EH (cell line): Measurements from ENCODE around the gene HOOK2.

Source experiments
- DNase-seq: peaks from one replicate; pipeline ENCODE4 v3.0.0-alpha.2; 2015; ENCODE audit warnings: low read depth

HOOK2 gene

DNA sequence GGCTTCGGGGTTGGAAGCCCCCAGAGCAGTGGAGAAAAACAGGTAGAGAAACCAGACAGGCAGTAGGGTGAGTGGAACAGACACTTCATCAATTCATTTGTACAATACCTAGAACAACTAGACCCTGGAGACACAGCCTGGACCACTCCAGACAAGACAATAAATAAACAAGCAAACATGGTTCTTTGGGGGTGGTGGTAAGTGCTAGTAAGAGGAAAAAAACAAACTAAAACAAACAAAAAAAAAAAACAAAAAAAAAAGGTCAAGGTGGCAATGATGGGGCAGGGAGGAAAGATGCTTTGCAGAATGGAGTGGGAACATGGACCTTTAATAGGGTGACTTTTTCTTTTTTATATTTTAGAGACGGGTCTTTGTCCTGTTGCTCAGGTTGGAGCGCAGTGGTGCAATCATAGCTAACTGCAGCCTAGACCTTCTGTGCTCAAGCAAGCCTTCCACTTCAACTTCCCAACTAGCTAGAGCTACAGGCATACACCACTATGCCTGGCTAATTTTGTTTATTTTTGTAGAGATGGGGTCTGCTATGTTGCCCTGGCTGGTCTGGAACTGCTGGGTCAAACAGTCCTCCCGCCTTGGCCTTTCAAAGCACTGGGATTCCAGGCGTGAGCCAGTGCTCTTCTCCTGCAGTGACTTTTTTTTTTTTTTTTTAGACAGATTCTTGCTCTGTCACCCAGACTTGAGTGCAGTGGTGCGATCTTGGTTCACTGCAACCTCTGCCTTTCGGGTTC, 19.0 kb upstream of the HOOK2 start:
- no peak for DNase-seq

DNA sequence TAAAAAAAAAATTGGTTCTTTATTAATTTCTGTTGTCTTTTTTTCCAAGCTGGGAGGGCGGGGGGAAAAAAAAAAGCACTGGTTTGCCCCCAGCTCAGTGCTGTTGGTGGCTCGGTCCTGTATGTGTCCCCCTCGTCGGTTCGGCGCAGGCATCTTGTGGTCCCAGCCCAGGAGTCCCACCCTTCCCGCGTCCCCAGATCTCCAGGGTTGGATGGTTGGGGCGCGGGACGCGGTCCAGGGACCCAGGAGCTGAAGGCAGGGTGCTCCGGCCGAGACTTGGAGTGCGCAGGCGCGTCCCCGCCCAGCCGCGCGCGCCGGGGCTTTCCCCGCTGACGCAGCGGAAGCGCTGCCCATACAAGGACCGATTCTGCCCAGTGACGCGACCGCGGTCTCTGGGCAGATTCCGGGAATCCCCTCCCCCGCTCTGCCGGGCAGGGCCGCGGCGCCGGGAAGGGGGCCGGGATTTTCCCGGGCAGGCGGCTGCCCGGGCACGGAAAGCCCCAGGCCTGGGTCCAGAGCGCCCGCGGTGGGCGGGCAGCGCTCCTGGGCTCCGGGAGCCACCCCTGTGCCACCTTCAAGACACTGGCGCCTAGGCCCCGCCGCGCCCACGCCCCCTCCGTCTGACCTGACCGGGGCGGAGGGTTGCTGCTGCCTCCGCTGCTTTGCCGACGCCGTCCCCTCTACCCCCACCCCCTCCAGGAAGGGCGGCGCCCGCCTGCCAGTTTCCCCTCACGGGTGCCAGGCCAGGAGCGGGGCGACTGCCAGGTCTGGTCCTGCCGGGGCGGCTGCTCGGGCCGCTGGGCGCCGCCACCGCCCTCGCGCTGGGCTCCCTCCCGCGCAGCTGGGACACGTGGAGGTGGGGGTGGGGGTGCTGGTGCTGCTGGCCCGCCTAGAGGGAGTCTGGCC, 18.2 kb upstream of the HOOK2 start:
- peak; percentile 94 for DNase-seq

DNA sequence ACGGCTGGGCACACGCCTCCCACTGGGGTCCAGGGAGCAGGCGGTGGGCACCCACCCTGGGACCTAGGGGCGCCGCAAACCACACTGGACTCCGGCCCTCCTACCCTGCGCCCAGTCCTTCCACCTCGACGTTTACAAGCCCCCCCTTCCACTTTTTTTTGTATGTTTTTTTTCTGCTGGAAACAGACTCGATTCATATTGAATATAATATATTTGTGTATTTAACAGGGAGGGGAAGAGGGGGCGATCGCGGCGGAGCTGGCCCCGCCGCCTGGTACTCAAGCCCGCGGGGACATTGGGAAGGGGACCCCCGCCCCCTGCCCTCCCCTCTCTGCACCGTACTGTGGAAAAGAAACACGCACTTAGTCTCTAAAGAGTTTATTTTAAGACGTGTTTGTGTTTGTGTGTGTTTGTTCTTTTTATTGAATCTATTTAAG, 17.5 kb upstream of the HOOK2 start:
- DNase-seq, result no peak

DNA sequence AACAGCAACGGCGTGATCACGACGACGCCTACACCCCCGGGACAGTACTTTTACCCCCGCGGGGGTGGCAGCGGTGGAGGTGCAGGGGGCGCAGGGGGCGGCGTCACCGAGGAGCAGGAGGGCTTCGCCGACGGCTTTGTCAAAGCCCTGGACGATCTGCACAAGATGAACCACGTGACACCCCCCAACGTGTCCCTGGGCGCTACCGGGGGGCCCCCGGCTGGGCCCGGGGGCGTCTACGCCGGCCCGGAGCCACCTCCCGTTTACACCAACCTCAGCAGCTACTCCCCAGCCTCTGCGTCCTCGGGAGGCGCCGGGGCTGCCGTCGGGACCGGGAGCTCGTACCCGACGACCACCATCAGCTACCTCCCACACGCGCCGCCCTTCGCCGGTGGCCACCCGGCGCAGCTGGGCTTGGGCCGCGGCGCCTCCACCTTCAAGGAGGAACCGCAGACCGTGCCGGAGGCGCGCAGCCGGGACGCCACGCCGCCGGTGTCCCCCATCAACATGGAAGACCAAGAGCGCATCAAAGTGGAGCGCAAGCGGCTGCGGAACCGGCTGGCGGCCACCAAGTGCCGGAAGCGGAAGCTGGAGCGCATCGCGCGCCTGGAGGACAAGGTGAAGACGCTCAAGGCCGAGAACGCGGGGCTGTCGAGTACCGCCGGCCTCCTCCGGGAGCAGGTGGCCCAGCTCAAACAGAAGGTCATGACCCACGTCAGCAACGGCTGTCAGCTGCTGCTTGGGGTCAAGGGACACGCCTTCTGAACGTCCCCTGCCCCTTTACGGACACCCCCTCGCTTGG, 16.9 kb upstream of the HOOK2 start:
- peak; percentile 67 for DNase-seq

DNA sequence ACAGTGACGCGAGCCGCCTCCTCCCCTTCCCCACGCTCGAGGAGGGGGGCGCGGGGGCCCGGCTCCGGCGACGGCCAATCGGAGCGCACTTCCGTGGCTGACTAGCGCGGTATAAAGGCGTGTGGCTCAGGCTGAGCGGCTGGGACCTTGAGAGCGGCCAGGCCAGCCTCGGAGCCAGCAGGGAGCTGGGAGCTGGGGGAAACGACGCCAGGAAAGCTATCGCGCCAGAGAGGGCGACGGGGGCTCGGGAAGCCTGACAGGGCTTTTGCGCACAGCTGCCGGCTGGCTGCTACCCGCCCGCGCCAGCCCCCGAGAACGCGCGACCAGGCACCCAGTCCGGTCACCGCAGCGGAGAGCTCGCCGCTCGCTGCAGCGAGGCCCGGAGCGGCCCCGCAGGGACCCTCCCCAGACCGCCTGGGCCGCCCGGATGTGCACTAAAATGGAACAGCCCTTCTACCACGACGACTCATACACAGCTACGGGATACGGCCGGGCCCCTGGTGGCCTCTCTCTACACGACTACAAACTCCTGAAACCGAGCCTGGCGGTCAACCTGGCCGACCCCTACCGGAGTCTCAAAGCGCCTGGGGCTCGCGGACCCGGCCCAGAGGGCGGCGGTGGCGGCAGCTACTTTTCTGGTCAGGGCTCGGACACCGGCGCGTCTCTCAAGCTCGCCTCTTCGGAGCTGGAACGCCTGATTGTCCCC, 16.1 kb upstream of the HOOK2 start, which contains the start of gene JUNB:
TSS of gene JUNB (plus strand) at position 142 of the 706 bp plus-strand sequence. CDS start at position 428, 286 bp downstream.
- DNase-seq, result peak; percentile 97

DNA sequence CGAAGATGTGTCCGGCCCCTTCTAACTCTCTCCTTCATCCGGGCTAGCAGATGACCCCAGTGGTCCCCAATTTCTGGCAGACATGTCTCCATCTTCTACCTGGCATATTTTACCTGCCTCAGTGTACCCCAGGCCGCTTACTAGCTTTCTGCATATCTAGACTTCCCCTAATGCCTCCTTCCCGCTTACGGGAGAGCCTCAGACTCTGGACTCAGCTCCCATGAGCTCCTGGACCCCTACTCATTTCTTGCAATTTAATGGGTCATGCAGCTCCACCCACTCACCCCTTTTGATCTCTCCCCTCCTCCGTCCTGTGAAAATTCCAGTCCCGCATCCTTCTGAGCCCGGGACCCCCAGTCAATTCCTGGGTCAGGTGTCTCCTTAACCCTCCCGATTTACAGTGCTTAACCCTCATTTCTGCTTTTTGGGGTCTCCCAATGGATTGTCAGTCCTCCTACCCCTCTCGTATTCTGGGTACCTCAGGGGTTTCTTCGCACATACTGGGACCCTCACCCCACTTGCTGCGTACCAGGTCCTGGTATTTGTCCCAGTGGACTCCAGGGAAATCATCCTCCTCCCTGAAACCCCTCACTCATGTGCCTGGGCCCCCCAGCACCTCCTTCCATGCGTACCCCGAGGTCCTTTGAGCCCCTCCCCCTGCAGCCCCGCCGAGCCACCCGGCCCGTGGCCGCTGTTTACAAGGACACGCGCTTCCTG, 15.4 kb upstream of the HOOK2 start:
- DNase-seq, result no peak

DNA sequence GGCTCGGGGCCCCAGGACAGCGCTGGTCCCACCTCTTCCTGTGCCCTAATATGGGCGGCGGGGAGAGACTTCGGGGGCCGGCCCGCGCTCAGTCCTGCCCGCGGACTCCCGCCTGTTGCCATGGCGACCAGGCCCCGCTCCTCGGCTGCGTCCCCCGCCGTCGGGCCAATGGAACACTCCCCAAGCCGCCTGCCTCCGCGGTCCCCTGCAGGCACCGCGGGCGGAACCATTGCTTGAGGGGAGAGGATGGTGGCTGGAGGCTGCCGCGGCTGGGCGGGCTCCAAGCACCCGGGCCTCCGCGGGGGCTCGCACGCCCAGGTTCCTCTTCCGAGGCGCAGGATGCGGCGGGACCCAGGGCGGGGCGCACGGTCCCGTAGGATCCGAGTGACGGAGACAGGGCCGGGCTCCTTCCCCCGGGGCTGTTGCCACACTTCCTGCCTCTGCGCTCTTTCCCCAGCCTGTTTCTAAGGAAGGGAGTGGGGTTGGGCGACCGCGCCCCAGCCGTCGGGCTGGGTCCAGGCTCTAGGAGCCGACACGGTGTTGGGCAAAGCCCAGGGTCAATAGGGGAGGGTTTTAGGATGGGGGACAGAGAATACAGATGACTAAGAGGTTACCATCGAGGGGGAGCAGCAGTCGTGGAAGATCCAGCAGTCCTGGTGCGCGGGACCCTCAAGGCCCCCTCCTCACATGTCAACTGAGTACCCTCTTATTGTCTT, 14.7 kb upstream of the HOOK2 start:
- DNase-seq, result peak; percentile 97

DNA sequence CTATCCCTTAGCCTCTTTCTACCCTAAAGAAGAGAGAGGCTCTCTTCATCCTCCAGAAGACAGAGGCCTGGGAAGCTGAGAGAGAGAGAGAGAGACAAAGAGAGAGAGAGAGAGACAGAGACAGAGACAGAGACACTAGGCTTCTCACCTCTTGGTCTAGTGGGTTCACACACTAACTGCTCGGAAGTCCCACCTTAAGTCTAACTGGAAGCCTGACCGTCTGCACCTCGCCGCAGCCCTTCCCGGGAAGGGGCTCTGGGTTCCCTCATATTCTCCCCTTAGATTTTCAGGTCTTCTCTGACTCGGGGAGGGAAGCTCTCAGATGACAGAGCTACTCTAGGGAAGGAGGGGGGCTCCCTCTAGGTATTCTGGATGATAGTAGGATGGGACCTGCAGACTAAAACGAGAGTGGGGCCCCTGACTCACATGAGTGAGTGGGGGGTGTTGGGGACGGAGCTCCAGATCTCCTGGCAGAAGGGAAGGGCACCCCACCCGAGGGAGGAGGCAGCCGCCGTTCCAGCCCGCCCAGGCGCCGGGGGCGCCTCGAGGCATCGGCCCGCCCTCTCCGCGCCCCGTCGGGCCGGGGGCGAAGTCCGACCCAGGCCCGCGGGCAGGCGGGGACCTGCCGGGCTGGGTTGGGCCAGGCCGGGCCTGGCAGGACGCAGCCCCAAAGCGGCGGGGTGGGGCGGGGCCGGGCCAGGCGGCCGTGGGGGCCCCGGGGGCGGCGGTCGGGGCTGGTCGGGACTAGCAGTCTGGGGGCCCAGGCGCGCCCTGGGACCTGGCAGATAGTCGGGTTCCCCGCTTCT, 13.9 kb upstream of the HOOK2 start:
- no peak for DNase-seq

DNA sequence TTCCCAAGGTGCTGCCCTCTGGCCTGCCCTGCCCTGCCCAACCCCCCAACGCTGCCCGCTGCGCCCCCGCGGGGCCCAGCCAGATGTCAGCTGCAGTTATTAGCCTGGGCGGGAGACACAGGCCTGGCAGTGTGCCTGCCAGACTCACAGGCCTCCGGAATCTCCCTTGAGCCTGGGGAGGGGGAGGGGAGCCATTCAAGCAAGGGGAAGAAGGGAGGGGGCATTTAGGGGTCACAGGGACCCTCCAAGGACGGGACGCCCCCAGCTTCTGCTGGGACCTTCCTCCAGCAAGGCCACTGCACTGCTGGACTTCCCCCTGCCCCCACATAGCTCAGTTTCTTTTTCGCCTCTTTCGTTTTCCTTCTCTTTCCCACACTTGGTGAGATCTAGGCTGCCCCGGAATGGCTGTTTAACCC, 13.3 kb upstream of the HOOK2 start:
- DNase-seq, result peak; percentile 74

DNA sequence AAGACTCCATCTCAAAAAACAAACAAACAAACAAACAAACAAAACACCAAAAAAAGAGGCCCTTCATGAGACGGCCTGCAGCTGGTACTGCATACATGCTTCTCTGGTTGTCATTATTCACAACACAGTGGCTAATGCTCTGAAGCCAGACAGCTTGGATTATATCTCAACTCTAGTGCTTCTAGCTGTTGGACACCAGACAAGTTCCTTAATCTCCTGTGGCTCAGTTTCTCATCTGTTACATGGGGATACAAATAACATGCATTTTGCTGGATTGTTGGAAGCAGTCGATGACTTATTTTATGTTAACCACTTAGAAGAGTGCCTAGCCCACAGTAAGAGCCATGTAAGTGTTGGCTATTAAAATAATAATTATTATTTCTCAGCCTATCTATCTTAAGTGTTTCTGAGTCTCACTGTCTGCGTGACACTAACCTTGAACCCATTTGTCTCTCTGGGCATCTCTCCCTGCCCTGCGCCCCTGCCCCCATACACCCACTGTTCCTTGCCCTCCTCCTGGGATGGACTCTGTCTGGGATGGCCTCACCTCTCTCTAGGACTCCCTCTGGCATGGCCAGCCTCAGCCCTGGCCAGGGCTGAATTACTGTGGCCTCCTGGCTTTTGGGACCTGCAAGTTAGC, 12.8 kb upstream of the HOOK2 start:
- no peak for DNase-seq

DNA sequence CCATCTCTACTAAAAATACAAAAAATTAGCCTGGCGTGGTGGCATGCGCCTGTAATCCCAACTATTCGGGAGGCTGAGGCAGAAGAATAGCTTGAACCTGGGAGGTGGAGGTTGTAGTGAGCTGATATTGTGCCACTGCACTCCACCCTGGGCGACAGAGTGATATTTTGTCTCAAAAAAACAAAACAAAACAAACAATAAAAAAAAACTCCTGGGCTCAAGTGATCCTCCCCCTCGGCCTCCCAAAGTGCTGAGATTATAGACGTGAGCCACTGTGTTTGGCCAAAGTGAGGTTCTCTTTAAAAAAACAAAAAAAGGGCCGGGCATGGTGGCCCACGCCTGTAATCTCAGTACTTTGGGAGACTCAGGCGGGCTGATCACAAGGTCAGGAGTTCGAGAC, 12.1 kb upstream of the HOOK2 start:
- no peak for DNase-seq

DNA sequence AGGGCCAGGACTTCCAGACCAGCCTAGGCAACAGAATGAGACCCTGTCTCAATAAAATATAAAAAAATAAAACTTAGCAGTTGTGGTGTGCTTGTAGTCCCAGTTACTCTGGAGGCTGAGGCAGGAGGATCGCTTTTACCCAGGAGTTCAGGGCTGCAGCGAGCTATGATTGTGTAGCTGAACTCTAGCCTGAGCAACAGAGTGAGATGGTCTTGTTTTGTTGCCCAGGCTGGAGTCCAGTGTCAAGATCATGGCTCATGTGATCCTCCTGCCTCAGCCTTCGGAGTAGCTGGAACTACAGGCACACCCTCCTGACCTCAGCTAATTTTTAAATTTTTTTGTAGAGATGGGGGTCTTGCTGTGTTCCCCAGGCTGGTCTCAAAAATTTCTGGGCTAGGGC, 11.6 kb upstream of the HOOK2 start:
- no peak for DNase-seq

DNA sequence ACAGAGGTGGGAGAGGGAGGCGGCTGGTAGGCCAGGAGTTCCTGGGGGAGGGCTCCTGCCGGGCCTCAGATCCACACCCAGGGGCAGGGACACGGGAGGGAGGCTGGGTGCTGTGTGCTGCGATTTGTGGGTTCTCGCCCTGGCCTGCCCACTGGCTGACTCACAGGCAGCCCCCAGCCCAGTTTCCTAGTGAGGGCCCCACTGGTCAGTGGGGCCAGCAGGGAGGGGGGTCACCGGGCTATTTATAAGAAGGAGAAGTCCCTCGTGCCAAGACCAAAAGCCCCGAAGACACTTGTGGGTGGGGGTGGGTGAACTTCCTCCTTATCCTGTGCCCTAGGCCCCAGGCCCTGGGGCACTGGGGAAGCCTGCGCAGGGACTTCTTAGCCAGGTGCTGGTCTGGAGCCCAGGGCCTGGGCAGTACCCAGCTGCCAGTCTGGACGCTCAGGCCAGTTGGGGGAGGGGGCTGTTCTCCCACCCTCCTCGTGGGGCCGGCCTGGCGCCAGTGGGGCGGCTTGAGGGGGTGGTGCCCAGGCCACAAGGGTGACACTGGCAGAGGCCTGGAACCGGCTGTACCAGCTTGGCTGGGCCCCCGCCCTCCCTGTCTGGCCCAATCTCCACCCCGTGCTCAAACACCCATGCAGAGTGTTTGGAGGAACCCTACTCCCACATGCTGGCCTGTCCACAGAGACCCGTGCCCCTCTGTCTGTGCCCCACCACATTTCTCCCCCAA, 11.0 kb upstream of the HOOK2 start:
- DNase-seq, result no peak

DNA sequence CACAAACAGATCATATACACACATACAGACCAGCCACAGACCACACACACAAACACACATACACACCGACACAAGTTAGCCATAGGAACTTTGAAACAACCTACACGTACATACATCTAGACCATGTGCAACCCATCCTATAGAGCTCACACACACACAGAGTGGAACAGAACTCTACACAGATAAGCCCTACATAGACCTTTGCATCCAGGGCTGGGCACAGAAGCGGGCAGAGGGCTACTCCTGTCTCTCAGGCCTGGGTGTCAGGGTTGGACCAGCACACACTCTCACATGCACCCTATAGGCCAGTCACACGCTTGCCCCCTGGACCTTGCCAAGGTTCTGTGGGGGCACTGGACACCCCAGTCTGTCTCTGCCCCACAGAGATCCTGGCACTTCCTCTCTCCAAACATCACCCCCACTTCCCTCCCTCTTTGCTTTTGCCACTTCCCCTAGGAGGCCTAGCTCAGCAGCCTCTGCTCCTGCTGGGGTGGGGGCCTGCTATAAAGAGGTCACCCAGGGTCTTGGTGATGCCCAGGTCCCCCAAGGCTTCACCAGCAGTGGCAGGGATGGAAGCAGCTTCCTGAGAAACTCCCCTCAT, 10.2 kb upstream of the HOOK2 start:
- no peak for DNase-seq

DNA sequence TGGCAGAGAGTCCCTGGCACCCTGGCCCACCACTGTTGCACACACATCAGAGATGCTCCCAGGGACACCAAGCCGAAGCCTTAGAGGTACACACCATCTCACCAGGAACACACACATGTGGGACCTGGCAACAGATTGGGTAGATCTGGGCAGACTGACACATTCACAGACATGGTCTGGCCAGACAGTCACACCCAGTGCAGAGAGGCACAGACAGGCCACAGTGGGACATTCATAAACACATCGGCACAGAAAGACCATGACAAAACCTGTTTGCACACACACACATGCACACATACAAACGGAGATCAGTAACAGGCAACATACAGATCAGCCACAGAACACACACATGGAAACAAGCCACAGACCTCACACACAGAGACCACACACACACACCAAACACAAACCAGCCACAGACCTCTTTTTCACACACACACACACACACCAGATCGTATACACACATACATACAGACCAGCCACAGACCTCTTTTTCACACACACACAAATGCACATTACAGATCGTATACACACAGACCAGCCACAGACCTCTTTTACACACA, 9.6 kb upstream of the HOOK2 start:
- no peak for DNase-seq

DNA sequence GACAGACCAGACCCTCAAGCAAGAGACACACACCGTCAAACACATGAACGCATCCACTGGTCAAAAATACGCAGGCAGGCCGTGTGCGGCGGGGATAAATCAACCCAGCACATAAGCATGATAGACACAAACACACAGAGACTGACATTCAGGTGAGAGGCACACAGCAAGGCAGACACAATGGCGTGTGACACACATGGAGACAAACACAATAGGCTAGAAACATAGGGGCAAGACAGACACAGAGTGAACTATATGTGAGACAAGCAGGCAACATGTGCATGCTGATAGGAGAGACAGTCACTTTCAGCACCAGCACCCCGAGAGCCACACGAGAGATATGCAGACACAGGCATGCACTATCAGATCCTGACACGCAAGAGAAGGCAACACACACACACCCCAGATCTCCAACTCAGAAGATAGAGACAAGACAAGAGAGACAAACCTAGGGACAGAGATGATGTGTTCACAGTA, 9.1 kb upstream of the HOOK2 start:
- DNase-seq, result peak; percentile 48

DNA sequence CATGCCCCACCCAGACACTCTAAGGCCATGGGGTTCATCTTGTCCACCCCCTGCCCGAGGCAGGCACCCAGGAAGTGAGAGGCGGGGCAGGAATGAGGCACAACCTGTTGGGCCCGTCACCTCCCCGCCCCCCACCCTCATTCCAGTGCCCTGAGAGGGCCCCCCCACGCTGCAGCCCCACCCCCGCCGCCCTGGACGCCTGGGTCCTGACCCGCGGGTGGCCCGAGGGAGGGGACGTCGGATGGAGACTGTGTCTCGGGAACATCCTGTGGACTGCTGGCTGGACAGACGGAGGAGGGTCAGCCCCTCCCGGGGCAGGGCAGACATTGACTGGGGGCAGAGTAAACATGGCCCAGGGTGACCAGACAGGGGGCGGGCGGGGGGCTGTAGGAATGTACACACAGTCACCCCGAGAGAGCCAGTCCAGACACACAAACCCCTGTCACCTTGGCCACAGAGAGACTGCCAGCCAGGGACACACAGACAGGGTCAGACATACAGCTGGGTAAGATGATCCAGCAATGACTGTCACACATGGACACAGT, 8.6 kb upstream of the HOOK2 start:
- peak; percentile 64 for DNase-seq
